Measurements from ENCODE around the gene TEX261.

Gene TEX261

GRCh38 chr2:70936979-70937811 is 57.5 kb downstream of the TEX261 start:
- no peak for DNase-seq (ENCODE audit: low read depth in 3 of 3)

DNA sequence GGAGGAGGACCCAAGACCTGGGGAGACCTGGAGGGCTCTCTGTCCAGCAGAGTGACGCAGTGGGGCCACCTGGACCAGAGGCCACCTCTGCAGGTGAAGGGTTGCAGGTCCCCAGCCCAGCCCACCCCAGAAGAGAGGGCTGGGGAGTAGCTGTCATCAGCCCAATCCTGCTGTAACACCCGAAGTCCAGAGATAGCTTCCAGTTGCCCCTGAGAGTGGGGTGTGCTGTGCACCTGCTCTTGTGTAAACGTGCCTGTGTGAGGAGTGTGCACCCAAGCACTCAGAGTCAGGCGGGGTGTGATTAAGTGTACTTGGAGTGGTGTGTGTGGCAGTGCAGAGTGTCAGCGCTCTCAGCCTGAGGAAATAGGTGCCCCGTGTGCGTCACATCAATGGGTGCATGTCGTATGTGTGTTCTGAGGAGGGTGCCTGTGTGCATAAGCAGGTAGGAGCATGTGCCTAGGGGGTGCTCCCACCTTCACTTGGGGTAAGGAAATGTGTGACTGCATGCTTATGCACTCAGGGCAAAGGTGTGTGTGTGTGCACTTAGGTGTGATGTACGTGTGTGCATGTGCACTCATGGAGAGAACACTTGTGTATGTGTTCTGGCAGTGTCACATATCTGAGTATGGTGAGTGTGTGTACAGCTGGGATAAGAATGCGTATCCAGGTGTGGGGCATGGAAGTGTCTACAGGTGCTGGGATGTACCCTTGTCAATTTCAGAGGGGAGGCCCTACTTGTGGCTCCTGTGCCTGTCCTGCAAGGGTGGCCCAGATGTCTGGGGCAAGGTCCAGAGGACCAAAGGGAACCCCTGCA is 58.3 kb downstream of the TEX261 start:
- DNase-seq (ENCODE audit: low read depth in 3 of 3) = no peak
